Uterus (tissue), 4 donors: ENCODE data around the gene CENPVL2. TPM values are rescaled to one million over a fixed set of nuclear protein-coding genes. Genes with fewer than 3 reads are reported as not detected.
"Not testable (repeated sequence)": the region's sequence is repeated elsewhere in the genome, so short reads cannot be mapped to it uniquely, and the experiment has no call there.

Experiments
- DNase-seq, 2 donors: peaks; one replicate each; pipeline ENCODE4 v3.0.0-alpha.2; 2019 to 2020
- H3K27ac ChIP-seq, 2 donors: fragments of 200-600 bp; sonication (generic); 1 replicate in 1 of 2; 2 replicates in 1 of 2; pipeline ENCODE4 v1.5.1; 2016 to 2018
- H3K27me3 ChIP-seq, 2 donors: fragments of 200-600 bp; sonication (generic); one replicate each; pipeline ENCODE4 v1.5.1; 2018 to 2019; ENCODE audit warnings: control low read depth in 1 of 2
- H3K36me3 ChIP-seq, 2 donors: fragments of 200-600 bp; sonication (generic); one replicate each; pipeline ENCODE4 v1.5.1; 2019; ENCODE audit warnings: control low read depth in 1 of 2
- H3K4me1 ChIP-seq, 2 donors: fragments of 200-600 bp; sonication (generic); one replicate each; pipeline ENCODE4 v1.5.1; 2018 to 2019; ENCODE audit warnings: control low read depth in 1 of 2
- H3K4me3 ChIP-seq, 2 donors: fragments of 200-600 bp; sonication (generic); 1 replicate in 1 of 2; 2 replicates in 1 of 2; pipeline ENCODE4 v1.5.1; 2018 to 2019; ENCODE audit warnings: mild to moderate bottlenecking in 1 of 2
- H3K9me3 ChIP-seq, 2 donors: fragments of 200-600 bp; sonication (generic); one replicate each; pipeline ENCODE4 v1.5.1; 2019; ENCODE audit warnings: control low read depth in 1 of 2
- CTCF ChIP-seq, 4 experiments: fragments of 200-600 bp in 2 of 4; fragments of 450-650 bp in 2 of 4; sonication (generic) in 2 of 4; IDR thresholded peaks; one replicate each; pipeline ENCODE4 v1.5.1; 2016 to 2019; ENCODE audit warnings: antibody characterized with exemption in 4 of 4, mild to moderate bottlenecking in 2 of 4, moderate library complexity in 1 of 4
- POLR2A ChIP-seq, 2 donors: fragments of 450-650 bp; IDR thresholded peaks; one replicate each; pipeline ENCODE4 v1.6.1; 2016; ENCODE audit warnings: antibody characterized with exemption in 2 of 2, mild to moderate bottlenecking in 1 of 2, moderate library complexity in 1 of 2
- intact Hi-C: fragments of 100-400 bp; cut with DNase I; formaldehyde crosslinking; loops from one replicate; pipeline ENCODE4 v1.15.1; 2023; ENCODE audit warnings: low total_unique reads
- total RNA-seq, 4 donors: library from RNA; depleted of rRNA in 3 of 4; stranded (reverse); fragments of >200 nt in 3 of 4; gene quantifications; one replicate each; pipeline versions ENCODE4 v1.1.0 to v1.2.4, GENCODE V29; 2014 to 2023
- donor health status: DM: yes; HTN: yes; CAD: no.

Gene CENPVL2
- not detected for total RNA-seq

- H3K27me3 ChIP-seq, H3K4me3 ChIP-seq, H3K27ac ChIP-seq, H3K9me3 ChIP-seq, intact Hi-C loops, H3K4me1 ChIP-seq, DNase-seq, H3K36me3 ChIP-seq: not testable (repeated sequence)
Measured at GRCh38 chrX:51682720-51683062, at the start of gene CENPVL2. TSS of gene CENPVL2 (minus strand) at chrX:51682831. CDS start at chrX:51682831, 0 bp downstream.

- TF ChIP-seq POLR2A (IDR thresholded peaks at IDR 0.05): no peak
- TF ChIP-seq CTCF (IDR thresholded peaks at IDR 0.05): no peak
- Histone ChIP-seq H3K4me1 (no peaks in the 10 kb centered on the region), H3K27ac (no peak overlapping the region), H3K9me3 (no peaks in the 10 kb centered on the region), H3K36me3 (no peaks in the 10 kb centered on the region), H3K27me3 (peaks cover 0 to 16% of the 10 kb centered on the region in 2 donors), H3K4me3 (no peak overlapping the region)
- DNase-seq: no peak
- intact Hi-C loops: no loop called here
Measured at GRCh38 chrX:51728202-51728601, 45.6 kb upstream of the CENPVL2 start.

- H3K4me1 ChIP-seq, H3K27me3 ChIP-seq, H3K9me3 ChIP-seq, H3K27ac ChIP-seq, intact Hi-C loops, H3K4me3 ChIP-seq, H3K36me3 ChIP-seq, DNase-seq: not testable (repeated sequence)
Measured at GRCh38 chrX:51712943-51713647, 30.5 kb upstream of the CENPVL2 start.

GRCh38 chrX:51710277-51711164 lies 27.9 kb upstream of the CENPVL2 start, which contains the start of gene CENPVL1:
TSS of gene CENPVL1 (plus strand) at chrX:51710512. CDS start at chrX:51710512, 0 bp downstream.
- H3K4me1 ChIP-seq, H3K9me3 ChIP-seq, H3K27me3 ChIP-seq, DNase-seq, H3K36me3 ChIP-seq, H3K4me3 ChIP-seq, intact Hi-C loops, H3K27ac ChIP-seq: not testable (repeated sequence)

GRCh38 chrX:51697397-51697796 lies 14.8 kb upstream of the CENPVL2 start:
- no peak overlapping the region for H3K27ac ChIP-seq
- no peaks in the 10 kb centered on the region for H3K9me3 ChIP-seq
- DNase-seq: no peak
- no peaks in the 10 kb centered on the region for H3K36me3 ChIP-seq
- H3K4me1 ChIP-seq: no peaks in the 10 kb centered on the region
- TF ChIP-seq CTCF (IDR thresholded peaks at IDR 0.05): no peak
- TF ChIP-seq POLR2A (IDR thresholded peaks at IDR 0.05): no peak
- H3K4me3 ChIP-seq: no peak overlapping the region
- H3K27me3 ChIP-seq: no peaks in the 10 kb centered on the region
- intact Hi-C loops: no loop called here

- H3K4me3 ChIP-seq: no peak overlapping the region
- intact Hi-C loops: no loop called here
- no peak overlapping the region for H3K27ac ChIP-seq
- no peak for TF ChIP-seq POLR2A (IDR thresholded peaks at IDR 0.05)
- TF ChIP-seq CTCF (IDR thresholded peaks at IDR 0.05): no peak
- H3K9me3 ChIP-seq: no peaks in the 10 kb centered on the region
- DNase-seq: no peak
- H3K4me1 ChIP-seq: no peaks in the 10 kb centered on the region
- H3K36me3 ChIP-seq: no peaks in the 10 kb centered on the region
- H3K27me3 ChIP-seq: no peaks in the 10 kb centered on the region
Measured at GRCh38 chrX:51694254-51694653, 11.6 kb upstream of the CENPVL2 start.

- intact Hi-C loops, H3K4me1 ChIP-seq, H3K36me3 ChIP-seq: not testable (repeated sequence)
Measured at GRCh38 chrX:51681808-51682719, 567 bp downstream of the CENPVL2 start.

GRCh38 chrX:51679689-51680433 lies 2.8 kb downstream of the CENPVL2 start:
- H3K27ac ChIP-seq, H3K27me3 ChIP-seq, DNase-seq, intact Hi-C loops, H3K4me1 ChIP-seq, H3K4me3 ChIP-seq, H3K36me3 ChIP-seq, H3K9me3 ChIP-seq: not testable (repeated sequence)

More at GRCh38 chrX:51681808-51682719, 567 bp downstream of the CENPVL2 start:
- not testable (repeated sequence) for H3K9me3 ChIP-seq, H3K27me3 ChIP-seq, H3K4me3 ChIP-seq, H3K27ac ChIP-seq, DNase-seq
